Right lobe of liver (tissue), 6 donors: ENCODE measurements around the gene RNMT. TPM values are rescaled to one million over a fixed set of nuclear protein-coding genes. Genes with fewer than 3 reads are reported as not detected.

ENCODE experiments used
- ATAC-seq, 4 donors: fragments of 200-7000 bp; cut with Tn5 transposase; one replicate each; pipeline ENCODE4 v1.9.1; 2020; ENCODE audit warnings: mild to moderate bottlenecking in 4 of 4, moderate library complexity in 4 of 4
- DNase-seq, 3 donors: peaks; one replicate each; pipeline ENCODE4 v3.0.0-alpha.2; 2020
- H3K27ac ChIP-seq, 3 donors: fragments of 200-600 bp; one replicate each; pipeline ENCODE4 v1.8.0; 2022
- H3K27me3 ChIP-seq, 2 donors: fragments of 200-600 bp; one replicate each; pipeline ENCODE4 v1.8.0; 2022
- H3K36me3 ChIP-seq, 4 donors: fragments of 200-600 bp; sonication (generic) in 1 of 4; one replicate each; pipeline versions ENCODE4 v1.5.1 to v1.8.0; 2017 to 2022; ENCODE audit warnings: control low read depth in 1 of 4
- H3K4me1 ChIP-seq, 4 donors: fragments of 200-600 bp; sonication (generic) in 1 of 4; one replicate each; pipeline versions ENCODE4 v1.5.1 to v1.8.0; 2017 to 2022; ENCODE audit warnings: control low read depth in 1 of 4
- H3K4me3 ChIP-seq, 3 donors: fragments of 200-600 bp; one replicate each; pipeline ENCODE4 v1.8.0; 2022
- H3K9me3 ChIP-seq, 4 donors: fragments of 200-600 bp; sonication (generic) in 1 of 4; one replicate each; pipeline versions ENCODE4 v1.5.1 to v1.8.0; 2017 to 2022; ENCODE audit warnings: control low read depth in 1 of 4
- CTCF ChIP-seq, 4 donors: fragments of 200-600 bp in 3 of 4; fragments of 450-650 bp in 1 of 4; IDR thresholded peaks; one replicate each; pipeline versions ENCODE4 v1.5.1 to v1.8.0; 2016 to 2022; ENCODE audit warnings: antibody characterized with exemption in 4 of 4, mild to moderate bottlenecking in 2 of 4
- POLR2A ChIP-seq: fragments of 450-650 bp; IDR thresholded peaks from one replicate; pipeline ENCODE4 v1.6.1; 2017; ENCODE audit warnings: antibody characterized with exemption, mild to moderate bottlenecking
- WGBS: methylation state at CpG from one replicate; pipeline ENCODE4 v1.1.6; 2018; ENCODE audit warnings: low coverage, low lambda C conversion rate; ENCODE audit not compliant: insufficient coverage; ENCODE audit errors: missing lambda C conversion rate; 5-methylcytosine and 5-hydroxymethylcytosine counted together
- intact Hi-C, 2 donors: fragments of 100-400 bp; cut with DNase I; formaldehyde crosslinking; loops; one replicate each; pipeline versions ENCODE4 v1.11.2 to v1.14.1; 2022
- total RNA-seq, 6 experiments: library from RNA; depleted of rRNA in 2 of 6; stranded (reverse); fragments of >200 nt in 2 of 6; fragmentation: NEBNext Ultra II Directional in 3 of 6; extraction: Animal tissue kit (Norgen Biotek cat#: 25700) in 3 of 6; gene quantifications; one replicate each; pipeline versions ENCODE4 v1.1.0 to v1.2.4, GENCODE V29; 2016 to 2023
- donor health status: DM: no; HTN: yes; CAD: no.
- donor health status: DM: no; HTN: no; CAD: no.
- donor health status: DM: no; HTN: no; CAD: no.
- donor health status: DM: no; HTN: yes; CAD: no.
- donor health status: DM: no; HTN: yes; CAD: no.

Gene RNMT
- total RNA-seq, 6 experiments from 2014 or later, result 7.4 to 20.4 (median 9.0) TPM

- no peak for DNase-seq
- no peaks in the 10 kb centered on the region for H3K4me1 ChIP-seq
Measured at GRCh38 chr18:13703899-13704298, 22.6 kb upstream of the RNMT start.

GRCh38 chr18:13710414-13710831 is 16.1 kb upstream of the RNMT start:
- WGBS, result 50% methylated on average over 2 of the region's 6 CpGs

More at GRCh38 chr18:13703899-13704298, 22.6 kb upstream of the RNMT start:
- Histone ChIP-seq H3K9me3 (no peaks in the 10 kb centered on the region), H3K27ac (no peak overlapping the region), H3K36me3 (no peaks in the 10 kb centered on the region), H3K4me3 (no peak overlapping the region), H3K27me3 (no peaks in the 10 kb centered on the region)
- TF ChIP-seq CTCF (IDR thresholded peaks at IDR 0.05) (no peak), POLR2A (no peak)
- intact Hi-C loops, result no loop called here
- WGBS, result 100% methylated on average over 1 of the region's 1 CpG
- ATAC-seq, result no peak

GRCh38 chr18:13712400-13713131 is 13.9 kb upstream of the RNMT start:
- H3K27me3 ChIP-seq, result no peaks in the 10 kb centered on the region
- H3K27ac ChIP-seq, result no peak overlapping the region
- DNase-seq (peak in 2 of 3 donors; percentile 49), ATAC-seq (peak; percentile 64 to 84 (median 82))
- H3K4me1 ChIP-seq, result peaks cover 0 to 13% (median 4%) of the 10 kb centered on the region in 4 donors
- 41% methylated on average over 8 of the region's 8 CpGs for WGBS
- intact Hi-C loops, result no loop called here
- no peaks in the 10 kb centered on the region for H3K36me3 ChIP-seq
- H3K4me3 ChIP-seq, result no peak overlapping the region
- TF ChIP-seq CTCF (IDR thresholded peaks at IDR 0.05), result no peak
- TF ChIP-seq POLR2A, result no peak
- H3K9me3 ChIP-seq, result no peaks in the 10 kb centered on the region

More at GRCh38 chr18:13710414-13710831, 16.1 kb upstream of the RNMT start:
- no peaks in the 10 kb centered on the region for H3K9me3 ChIP-seq
- peaks cover 0 to 13% (median 4%) of the 10 kb centered on the region in 4 donors for H3K4me1 ChIP-seq
- H3K4me3 ChIP-seq, result no peak overlapping the region
- H3K27me3 ChIP-seq, result no peaks in the 10 kb centered on the region
- peak in 1 of 4 donors; percentile 30 for ATAC-seq
- TF ChIP-seq CTCF (IDR thresholded peaks at IDR 0.05), result no peak
- TF ChIP-seq POLR2A, result no peak
- DNase-seq, result no peak
- no peaks in the 10 kb centered on the region for H3K36me3 ChIP-seq
- intact Hi-C loops, result no loop called here
- H3K27ac ChIP-seq, result no peak overlapping the region

GRCh38 chr18:13713455-13714055 is 12.9 kb upstream of the RNMT start:
- ATAC-seq, result peak in 3 of 4 donors; percentile 49 to 64 (median 50)
- no peaks in the 10 kb centered on the region for H3K27me3 ChIP-seq
- TF ChIP-seq CTCF (IDR thresholded peaks at IDR 0.05), result no peak
- no peak for TF ChIP-seq POLR2A
- 46% methylated on average over 8 of the region's 8 CpGs for WGBS
- peaks cover 0 to 13% (median 4%) of the 10 kb centered on the region in 4 donors for H3K4me1 ChIP-seq
- no peaks in the 10 kb centered on the region for H3K9me3 ChIP-seq
- no peaks in the 10 kb centered on the region for H3K36me3 ChIP-seq
- no peak for DNase-seq
- no peak overlapping the region for H3K4me3 ChIP-seq
- H3K27ac ChIP-seq, result no peak overlapping the region
- intact Hi-C loops, result no loop called here
